K562 (cell line): ENCODE data around the gene ATXN1.

ENCODE experiments used
- CTCF ChIP-seq, 3 experiments: IDR thresholded peaks in 2 of 3; conservative IDR thresholded peaks in 1 of 3; 2 replicates each; pipeline ENCODE4 v1.5.1; 2011 to 2012; ENCODE audit warnings: low read length in 3 of 3, mild to moderate bottlenecking in 3 of 3, control low read depth in 2 of 3, improper control_type of control experiment in 1 of 3, inconsistent platforms in 1 of 3, low read depth in 1 of 3, mixed read lengths in 1 of 3, moderate library complexity in 1 of 3; ENCODE audit not compliant: insufficient read depth in 2 of 3
- FOSL1 ChIP-seq: fragments of 200-800 bp; sonication (Bioruptor generic); conservative IDR thresholded peaks from 2 replicates; pipeline ENCODE4 v1.6.1; 2016; ENCODE audit warnings: missing genetic modification characterization, missing compliant biosample characterization
- HDGF ChIP-seq: fragments of 450-650 bp; IDR thresholded peaks from 2 replicates; pipeline ENCODE4 v1.6.1; 2016
- RAD21 ChIP-seq, 2 experiments: fragments of 250-450 bp in 1 of 2; fragments of 450-650 bp in 1 of 2; sonication (Bioruptor Pico) in 1 of 2; formaldehyde crosslinking in 1 of 2; IDR thresholded peaks in 1 of 2; conservative IDR thresholded peaks in 1 of 2; 2 replicates each; pipeline versions ENCODE4 v1.4.0 to v1.8.0; 2020 to 2022; ENCODE audit warnings: mild to moderate bottlenecking in 2 of 2, moderate library complexity in 1 of 2
- RBBP5 ChIP-seq: fragments of 200-600 bp; sonication (generic); IDR thresholded peaks from 2 replicates; pipeline ENCODE4 v1.6.1; 2012; ENCODE audit warnings: borderline replicate concordance, mild to moderate bottlenecking, low read length, control low read depth, inconsistent platforms; ENCODE audit not compliant: insufficient read depth, poor library complexity, severe bottlenecking
- TF ChIP-seq, protein P1 (sequence below), 2 experiments: fragments of 450-650 bp in 1 of 2; sonication (generic) in 1 of 2; formaldehyde crosslinking in 1 of 2; IDR thresholded peaks; 2 replicates each; pipeline versions ENCODE4 v1.7.1 to v1.9.0; 2016 to 2022; ENCODE audit warnings: inconsistent platforms in 1 of 2, mild to moderate bottlenecking in 1 of 2, missing genetic modification reagents in 1 of 2
- TF ChIP-seq, protein P2 (sequence below): fragments of 250-450 bp; sonication (Bioruptor Pico); IDR thresholded peaks from 2 replicates; pipeline ENCODE4 v1.8.0; 2022; ENCODE audit warnings: moderate library complexity, mild to moderate bottlenecking, inconsistent platforms

DNA sequence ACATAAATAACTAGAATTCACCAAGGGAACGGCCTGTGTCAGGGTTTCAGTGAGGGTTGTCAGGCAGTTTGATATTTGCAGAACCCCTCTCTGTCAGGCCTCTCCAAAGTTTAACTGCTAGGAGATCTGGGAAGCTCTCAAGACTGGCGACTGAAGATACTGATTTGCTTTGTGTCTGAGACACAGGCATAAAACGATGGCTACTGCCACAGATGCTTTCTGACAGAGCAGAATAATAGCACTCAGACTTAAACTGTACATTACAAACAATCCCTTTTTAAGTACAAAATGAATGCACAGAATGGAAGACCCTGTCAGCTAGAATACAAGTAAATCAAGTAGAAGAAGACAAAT is 7.2 kb upstream of the ATXN1 start:
- no peak for TF ChIP-seq RBBP5
- TF ChIP-seq CTCF (IDR thresholded peaks at IDR 0.05 in 2 of 3, conservative IDR thresholded peaks at IDR 0.05 in 1 of 3; ENCODE audit: insufficient read depth in 2 of 3, low read depth in 1 of 3, low read length in 3 of 3): no peak
- TF ChIP-seq HDGF: no peak
- no peak for TF ChIP-seq RAD21 (CRISPR knock-in tag; conservative IDR thresholded peaks at IDR 0.05 in 1 of 2, IDR thresholded peaks at IDR 0.05 in 1 of 2)
- TF ChIP-seq, protein P1, sequence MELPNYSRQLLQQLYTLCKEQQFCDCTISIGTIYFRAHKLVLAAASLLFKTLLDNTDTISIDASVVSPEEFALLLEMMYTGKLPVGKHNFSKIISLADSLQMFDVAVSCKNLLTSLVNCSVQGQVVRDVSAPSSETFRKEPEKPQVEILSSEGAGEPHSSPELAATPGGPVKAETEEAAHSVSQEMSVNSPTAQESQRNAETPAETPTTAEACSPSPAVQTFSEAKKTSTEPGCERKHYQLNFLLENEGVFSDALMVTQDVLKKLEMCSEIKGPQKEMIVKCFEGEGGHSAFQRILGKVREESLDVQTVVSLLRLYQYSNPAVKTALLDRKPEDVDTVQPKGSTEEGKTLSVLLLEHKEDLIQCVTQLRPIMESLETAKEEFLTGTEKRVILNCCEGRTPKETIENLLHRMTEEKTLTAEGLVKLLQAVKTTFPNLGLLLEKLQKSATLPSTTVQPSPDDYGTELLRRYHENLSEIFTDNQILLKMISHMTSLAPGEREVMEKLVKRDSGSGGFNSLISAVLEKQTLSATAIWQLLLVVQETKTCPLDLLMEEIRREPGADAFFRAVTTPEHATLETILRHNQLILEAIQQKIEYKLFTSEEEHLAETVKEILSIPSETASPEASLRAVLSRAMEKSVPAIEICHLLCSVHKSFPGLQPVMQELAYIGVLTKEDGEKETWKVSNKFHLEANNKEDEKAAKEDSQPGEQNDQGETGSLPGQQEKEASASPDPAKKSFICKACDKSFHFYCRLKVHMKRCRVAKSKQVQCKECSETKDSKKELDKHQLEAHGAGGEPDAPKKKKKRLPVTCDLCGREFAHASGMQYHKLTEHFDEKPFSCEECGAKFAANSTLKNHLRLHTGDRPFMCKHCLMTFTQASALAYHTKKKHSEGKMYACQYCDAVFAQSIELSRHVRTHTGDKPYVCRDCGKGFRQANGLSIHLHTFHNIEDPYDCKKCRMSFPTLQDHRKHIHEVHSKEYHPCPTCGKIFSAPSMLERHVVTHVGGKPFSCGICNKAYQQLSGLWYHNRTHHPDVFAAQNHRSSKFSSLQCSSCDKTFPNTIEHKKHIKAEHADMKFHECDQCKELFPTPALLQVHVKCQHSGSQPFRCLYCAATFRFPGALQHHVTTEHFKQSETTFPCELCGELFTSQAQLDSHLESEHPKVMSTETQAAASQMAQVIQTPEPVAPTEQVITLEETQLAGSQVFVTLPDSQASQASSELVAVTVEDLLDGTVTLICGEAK (IDR thresholded peaks at IDR 0.05): no peak
- TF ChIP-seq, protein P1 (CRISPR knock-in tag; IDR thresholded peaks at IDR 0.05): no peak
- TF ChIP-seq, protein P2, sequence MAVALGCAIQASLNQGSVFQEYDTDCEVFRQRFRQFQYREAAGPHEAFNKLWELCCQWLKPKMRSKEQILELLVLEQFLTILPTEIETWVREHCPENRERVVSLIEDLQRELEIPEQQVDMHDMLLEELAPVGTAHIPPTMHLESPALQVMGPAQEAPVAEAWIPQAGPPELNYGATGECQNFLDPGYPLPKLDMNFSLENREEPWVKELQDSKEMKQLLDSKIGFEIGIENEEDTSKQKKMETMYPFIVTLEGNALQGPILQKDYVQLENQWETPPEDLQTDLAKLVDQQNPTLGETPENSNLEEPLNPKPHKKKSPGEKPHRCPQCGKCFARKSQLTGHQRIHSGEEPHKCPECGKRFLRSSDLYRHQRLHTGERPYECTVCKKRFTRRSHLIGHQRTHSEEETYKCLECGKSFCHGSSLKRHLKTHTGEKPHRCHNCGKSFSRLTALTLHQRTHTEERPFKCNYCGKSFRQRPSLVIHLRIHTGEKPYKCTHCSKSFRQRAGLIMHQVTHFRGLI: no peak
- no peak for TF ChIP-seq FOSL1
